SK-N-MC (cell line): ENCODE results near the gene CSF3.

Source experiments
- EZH2 ChIP-seq: fragments of 200-600 bp; sonication (generic); IDR thresholded peaks from one replicate; pipeline ENCODE4 v1.6.1; 2017; ENCODE audit warnings: antibody characterized with exemption
- POLR2AphosphoS5 ChIP-seq: IDR thresholded peaks from 2 replicates; pipeline ENCODE4 v1.6.1; 2012; ENCODE audit warnings: mild to moderate bottlenecking, low read depth, low read length, borderline replicate concordance

GRCh38 chr17:40023590-40024292 lies 8.5 kb downstream of the CSF3 start:
- TF ChIP-seq POLR2AphosphoS5, result no peak
- TF ChIP-seq EZH2, result no peak
